Right lobe of liver (tissue), 6 donors: ENCODE data around the gene INSYN2A. TPM values are rescaled to one million over a fixed set of nuclear protein-coding genes. Genes with fewer than 3 reads are reported as not detected.

ENCODE experiments used
- ATAC-seq, 4 donors: fragments of 200-7000 bp; cut with Tn5 transposase; one replicate each; pipeline ENCODE4 v1.9.1; 2020; ENCODE audit warnings: mild to moderate bottlenecking in 4 of 4, moderate library complexity in 4 of 4
- DNase-seq, 3 donors: peaks; one replicate each; pipeline ENCODE4 v3.0.0-alpha.2; 2020
- H3K27ac ChIP-seq, 3 donors: fragments of 200-600 bp; one replicate each; pipeline ENCODE4 v1.8.0; 2022
- H3K27me3 ChIP-seq, 2 donors: fragments of 200-600 bp; one replicate each; pipeline ENCODE4 v1.8.0; 2022
- H3K36me3 ChIP-seq, 4 donors: fragments of 200-600 bp; sonication (generic) in 1 of 4; one replicate each; pipeline versions ENCODE4 v1.5.1 to v1.8.0; 2017 to 2022; ENCODE audit warnings: control low read depth in 1 of 4
- H3K4me1 ChIP-seq, 4 donors: fragments of 200-600 bp; sonication (generic) in 1 of 4; one replicate each; pipeline versions ENCODE4 v1.5.1 to v1.8.0; 2017 to 2022; ENCODE audit warnings: control low read depth in 1 of 4
- H3K4me3 ChIP-seq, 3 donors: fragments of 200-600 bp; one replicate each; pipeline ENCODE4 v1.8.0; 2022
- H3K9me3 ChIP-seq, 4 donors: fragments of 200-600 bp; sonication (generic) in 1 of 4; one replicate each; pipeline versions ENCODE4 v1.5.1 to v1.8.0; 2017 to 2022; ENCODE audit warnings: control low read depth in 1 of 4
- POLR2A ChIP-seq: fragments of 450-650 bp; IDR thresholded peaks from one replicate; pipeline ENCODE4 v1.6.1; 2017; ENCODE audit warnings: antibody characterized with exemption, mild to moderate bottlenecking
- WGBS: methylation state at CpG from one replicate; pipeline ENCODE4 v1.1.6; 2018; ENCODE audit warnings: low coverage, low lambda C conversion rate; ENCODE audit not compliant: insufficient coverage; ENCODE audit errors: missing lambda C conversion rate; 5-methylcytosine and 5-hydroxymethylcytosine counted together
- intact Hi-C, 2 donors: fragments of 100-400 bp; cut with DNase I; formaldehyde crosslinking; loops; one replicate each; pipeline versions ENCODE4 v1.11.2 to v1.14.1; 2022
- total RNA-seq, 6 experiments: library from RNA; depleted of rRNA in 2 of 6; stranded (reverse); fragments of >200 nt in 2 of 6; fragmentation: NEBNext Ultra II Directional in 3 of 6; extraction: Animal tissue kit (Norgen Biotek cat#: 25700) in 3 of 6; gene quantifications; one replicate each; pipeline versions ENCODE4 v1.1.0 to v1.2.4, GENCODE V29; 2016 to 2023
- TF ChIP-seq, protein P1 (sequence below), 4 donors: fragments of 200-600 bp in 3 of 4; fragments of 450-650 bp in 1 of 4; IDR thresholded peaks; one replicate each; pipeline versions ENCODE4 v1.5.1 to v1.8.0; 2016 to 2022; ENCODE audit warnings: antibody characterized with exemption in 4 of 4, mild to moderate bottlenecking in 2 of 4
- donor health status: DM: no; HTN: yes; CAD: no.
- donor health status: DM: no; HTN: no; CAD: no.
- donor health status: DM: no; HTN: no; CAD: no.
- donor health status: DM: no; HTN: yes; CAD: no.
- donor health status: DM: no; HTN: yes; CAD: no.

The INSYN2A gene
- total RNA-seq, 6 experiments from 2014 or later, result not detected

DNA sequence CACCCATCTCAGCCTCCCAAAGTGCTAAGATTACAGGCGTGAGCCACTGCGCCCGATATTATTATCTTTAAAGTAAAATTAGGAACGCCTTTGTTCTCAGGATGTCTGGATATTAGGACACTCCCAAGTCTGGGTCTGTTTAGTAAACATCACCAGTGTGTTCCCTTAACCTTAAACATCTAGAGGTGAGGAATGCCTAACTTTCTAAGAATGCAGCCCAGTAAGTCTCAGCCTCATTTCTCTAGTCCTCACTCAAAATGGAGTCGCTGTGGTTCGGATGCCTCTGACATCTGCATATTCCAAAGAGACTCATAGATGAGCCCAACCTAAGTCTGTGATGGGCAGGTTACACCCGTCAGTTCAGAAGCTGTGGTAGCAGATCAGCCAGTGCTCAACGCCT lies 4.3 kb upstream of the INSYN2A start:
- 90% methylated on average over 8 of the region's 8 CpGs for WGBS
- TF ChIP-seq, protein P1, sequence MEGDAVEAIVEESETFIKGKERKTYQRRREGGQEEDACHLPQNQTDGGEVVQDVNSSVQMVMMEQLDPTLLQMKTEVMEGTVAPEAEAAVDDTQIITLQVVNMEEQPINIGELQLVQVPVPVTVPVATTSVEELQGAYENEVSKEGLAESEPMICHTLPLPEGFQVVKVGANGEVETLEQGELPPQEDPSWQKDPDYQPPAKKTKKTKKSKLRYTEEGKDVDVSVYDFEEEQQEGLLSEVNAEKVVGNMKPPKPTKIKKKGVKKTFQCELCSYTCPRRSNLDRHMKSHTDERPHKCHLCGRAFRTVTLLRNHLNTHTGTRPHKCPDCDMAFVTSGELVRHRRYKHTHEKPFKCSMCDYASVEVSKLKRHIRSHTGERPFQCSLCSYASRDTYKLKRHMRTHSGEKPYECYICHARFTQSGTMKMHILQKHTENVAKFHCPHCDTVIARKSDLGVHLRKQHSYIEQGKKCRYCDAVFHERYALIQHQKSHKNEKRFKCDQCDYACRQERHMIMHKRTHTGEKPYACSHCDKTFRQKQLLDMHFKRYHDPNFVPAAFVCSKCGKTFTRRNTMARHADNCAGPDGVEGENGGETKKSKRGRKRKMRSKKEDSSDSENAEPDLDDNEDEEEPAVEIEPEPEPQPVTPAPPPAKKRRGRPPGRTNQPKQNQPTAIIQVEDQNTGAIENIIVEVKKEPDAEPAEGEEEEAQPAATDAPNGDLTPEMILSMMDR (IDR thresholded peaks at IDR 0.05), result no peak
- no peak for TF ChIP-seq POLR2A
- Histone ChIP-seq H3K27me3 (no peaks in the 10 kb centered on the region), H3K4me1 (peaks cover 0 to 3% (median 0%) of the 10 kb centered on the region in 4 donors), H3K4me3 (no peak overlapping the region), H3K9me3 (no peaks in the 10 kb centered on the region), H3K27ac (no peak overlapping the region), H3K36me3 (no peaks in the 10 kb centered on the region)
- no peak for ATAC-seq
- intact Hi-C loops, result no loop called here
- no peak for DNase-seq

DNA sequence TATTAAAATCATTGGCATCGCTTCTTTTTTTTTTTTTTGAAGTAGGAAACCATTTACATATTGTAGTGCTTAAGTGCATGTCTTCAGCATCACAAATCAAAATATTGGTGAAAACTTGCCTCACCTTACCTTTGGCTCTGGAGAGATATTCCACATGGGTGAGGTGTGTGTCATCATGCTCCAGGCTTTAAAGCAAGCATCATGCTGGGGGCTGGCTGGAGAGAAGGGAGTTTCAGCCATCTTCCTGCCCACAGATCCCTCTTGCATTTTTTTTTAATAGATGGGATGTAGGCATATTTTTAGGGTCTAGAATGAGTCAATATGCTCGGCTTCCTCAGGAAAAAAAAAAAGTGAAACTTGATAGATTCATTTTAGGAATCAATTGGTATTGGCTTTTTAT lies 2.3 kb upstream of the INSYN2A start:
- Histone ChIP-seq H3K9me3 (no peaks in the 10 kb centered on the region), H3K27me3 (no peaks in the 10 kb centered on the region), H3K4me3 (no peak overlapping the region), H3K36me3 (no peaks in the 10 kb centered on the region), H3K4me1 (peaks cover 0 to 13% (median 0%) of the 10 kb centered on the region in 4 donors), H3K27ac (no peak overlapping the region)
- TF ChIP-seq, protein P1 (IDR thresholded peaks at IDR 0.05), result no peak
- no peak for TF ChIP-seq POLR2A
- ATAC-seq (no peak), DNase-seq (no peak)
- intact Hi-C loops, result no loop called here
- WGBS, result 86% methylated on average over 2 of the region's 2 CpGs

DNA sequence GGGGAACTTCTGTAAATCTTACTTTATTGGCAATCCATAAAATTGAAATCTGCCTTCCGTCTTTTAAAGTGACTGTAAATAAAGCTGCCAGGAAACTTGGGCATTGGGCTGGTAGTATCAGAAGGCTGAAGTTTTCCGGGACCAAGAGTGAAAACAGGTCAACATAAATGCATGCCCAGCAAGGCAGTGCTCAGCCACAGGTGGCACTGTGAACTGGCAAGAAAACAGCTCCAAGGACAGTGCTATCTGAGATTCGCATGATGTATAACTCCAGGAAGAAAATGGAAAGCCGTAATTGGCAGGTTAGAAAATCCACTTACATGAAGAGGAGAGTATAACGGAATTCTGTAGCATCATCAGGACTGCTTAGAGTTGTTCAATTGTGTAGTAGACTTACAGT lies 1.9 kb upstream of the INSYN2A start:
- Histone ChIP-seq H3K27ac (no peak overlapping the region), H3K9me3 (no peaks in the 10 kb centered on the region), H3K4me1 (peaks cover 0 to 13% (median 0%) of the 10 kb centered on the region in 4 donors), H3K36me3 (no peaks in the 10 kb centered on the region), H3K27me3 (no peaks in the 10 kb centered on the region), H3K4me3 (no peak overlapping the region)
- TF ChIP-seq POLR2A, result no peak
- TF ChIP-seq, protein P1 (IDR thresholded peaks at IDR 0.05), result no peak
- intact Hi-C loops, result no loop called here
- 93% methylated on average over 5 of the region's 5 CpGs for WGBS
- no peak for ATAC-seq
- DNase-seq, result no peak

DNA sequence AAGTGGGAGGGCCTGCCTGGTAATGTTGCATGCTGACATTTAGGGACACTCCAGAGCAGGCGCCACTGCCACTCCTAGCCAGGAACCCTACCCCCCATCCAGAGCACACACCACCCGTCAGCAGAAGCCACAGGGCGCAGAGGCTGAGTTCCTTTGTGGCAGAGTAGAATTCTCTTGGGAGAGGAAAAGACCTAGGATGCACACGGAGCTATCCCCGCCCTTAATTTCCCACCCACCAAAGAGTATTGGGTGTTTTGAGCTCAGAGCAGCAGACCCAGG lies 702 bp upstream of the INSYN2A start:
- DNase-seq (no peak), ATAC-seq (no peak)
- intact Hi-C loops, result no loop called here
- no peak overlapping the region for H3K27ac ChIP-seq
- no peaks in the 10 kb centered on the region for H3K27me3 ChIP-seq
- TF ChIP-seq, protein P1 (IDR thresholded peaks at IDR 0.05), result no peak
- TF ChIP-seq POLR2A, result no peak
- no peaks in the 10 kb centered on the region for H3K9me3 ChIP-seq
- H3K4me1 ChIP-seq, result peaks cover 0 to 13% (median 0%) of the 10 kb centered on the region in 4 donors
- no CpG with 5 or more reads among the region's 5 CpGs for WGBS
- no peaks in the 10 kb centered on the region for H3K36me3 ChIP-seq
- no peak overlapping the region for H3K4me3 ChIP-seq
